Measurements from ENCODE around the gene ZYG11B.
"Not testable (repeated sequence)": the region's sequence is repeated elsewhere in the genome, so short reads cannot be mapped to it uniquely, and the experiment has no call there.

ZYG11B gene

GRCh38 chr1:52756020-52756419, 29.8 kb downstream of the ZYG11B start:
- no peak for DNase-seq (ENCODE audit: low read depth in 2 of 2)

GRCh38 chr1:52759908-52760307, 33.7 kb downstream of the ZYG11B start:
- DNase-seq (ENCODE audit: low read depth in 2 of 2) = no peak

GRCh38 chr1:52767596-52768280, 41.5 kb downstream of the ZYG11B start:
- DNase-seq (ENCODE audit: low read depth in 2 of 2) = no peak

GRCh38 chr1:52769346-52770033, 43.2 kb downstream of the ZYG11B start:
- DNase-seq (ENCODE audit: low read depth in 2 of 2) = no peak

- no peak for DNase-seq (ENCODE audit: low read depth in 2 of 2)
Measured at GRCh38 chr1:52771384-52771783, 45.1 kb downstream of the ZYG11B start.

- DNase-seq (ENCODE audit: low read depth in 2 of 2) = no peak
Measured at GRCh38 chr1:52786148-52786547, 59.9 kb downstream of the ZYG11B start.

GRCh38 chr1:52790429-52790828, 64.2 kb downstream of the ZYG11B start:
- not testable (repeated sequence) for DNase-seq (ENCODE audit: low read depth in 2 of 2)

GRCh38 chr1:52792036-52792435, 65.8 kb downstream of the ZYG11B start:
- no peak for DNase-seq (ENCODE audit: low read depth in 2 of 2)

GRCh38 chr1:52793717-52794116, 67.5 kb downstream of the ZYG11B start:
- DNase-seq (ENCODE audit: low read depth in 2 of 2) = not testable (repeated sequence)

GRCh38 chr1:52795464-52795863, 69.2 kb downstream of the ZYG11B start:
- no peak for DNase-seq (ENCODE audit: low read depth in 2 of 2)

GRCh38 chr1:52798331-52798730, 72.1 kb downstream of the ZYG11B start:
- no peak for DNase-seq (ENCODE audit: low read depth in 2 of 2)

- no peak for DNase-seq (ENCODE audit: low read depth in 2 of 2)
Measured at GRCh38 chr1:52801011-52801410, 74.8 kb downstream of the ZYG11B start.

- DNase-seq (ENCODE audit: low read depth in 2 of 2) = not testable (repeated sequence)
Measured at GRCh38 chr1:52804083-52804482, 77.8 kb downstream of the ZYG11B start.

- no peak for DNase-seq (ENCODE audit: low read depth in 2 of 2)
Measured at GRCh38 chr1:52814465-52814864, 88.2 kb downstream of the ZYG11B start.

GRCh38 chr1:52820830-52821229, 94.6 kb downstream of the ZYG11B start:
- DNase-seq (ENCODE audit: low read depth in 2 of 2) = not testable (repeated sequence)

- no peak for DNase-seq (ENCODE audit: low read depth in 2 of 2)
Measured at GRCh38 chr1:52825868-52826267, 99.6 kb downstream of the ZYG11B start.

- DNase-seq (ENCODE audit: low read depth in 2 of 2) = no peak
Measured at GRCh38 chr1:52834798-52835197, 108.5 kb downstream of the ZYG11B start.

GRCh38 chr1:52836035-52836434, 109.8 kb downstream of the ZYG11B start:
- no peak for DNase-seq (ENCODE audit: low read depth in 2 of 2)

GRCh38 chr1:52839175-52839574, 112.9 kb downstream of the ZYG11B start:
- DNase-seq (ENCODE audit: low read depth in 2 of 2) = not testable (repeated sequence)

GRCh38 chr1:52842643-52843310, 116.5 kb downstream of the ZYG11B start, which contains the start of gene ZYG11A:
Gene ZYG11A (plus strand): TSS chr1:52842760. CDS start chr1:52842884, 124 bp downstream.
- peak; percentile 27 to 65 for DNase-seq (ENCODE audit: low read depth in 2 of 2)

- not testable (repeated sequence) for DNase-seq (ENCODE audit: low read depth in 2 of 2)
Measured at GRCh38 chr1:52845119-52845518, 118.9 kb downstream of the ZYG11B start.

GRCh38 chr1:52848423-52848822, 122.2 kb downstream of the ZYG11B start:
- DNase-seq (ENCODE audit: low read depth in 2 of 2) = no peak

GRCh38 chr1:52850951-52851350, 124.7 kb downstream of the ZYG11B start:
- DNase-seq (ENCODE audit: low read depth in 2 of 2) = no peak

Measured in activated CD4-positive, alpha-beta T cell treated with anti-CD3 and anti-CD28 coated beads for 24 hours (primary cell).